Measurements from ENCODE around the gene FBXO10. TPM values are rescaled to one million over a fixed set of nuclear protein-coding genes. Genes with fewer than 3 reads are reported as not detected.

The FBXO10 gene
- total and polyA plus RNA-seq, 2 of the 8 experiments (the other 6 are each of a cell fraction or from before 2014, with no cell fraction given) = 13.1 to 13.9 TPM

GRCh38 chr9:37523916-37524315 lies 52.3 kb downstream of the FBXO10 start:
- no peak for DNase-seq (ENCODE audit: low read depth in 1 of 2, low spot score in 2 of 2)
- TF ChIP-seq PHF8 (conservative IDR thresholded peaks at IDR 0.05; ENCODE audit: low read depth, low read length) (no peak), EZH2 (IDR thresholded peaks at IDR 0.05; ENCODE audit: low read depth, low read length, severe bottlenecking) (no peak), RBBP5 (IDR thresholded peaks at IDR 0.05; ENCODE audit: borderline replicate concordance, low read depth, low read length) (no peak), MAX (IDR thresholded peaks at IDR 0.05) (no peak), CEBPB (IDR thresholded peaks at IDR 0.05; ENCODE audit: low read depth, low read length) (no peak), EGR1 (IDR thresholded peaks at IDR 0.05; ENCODE audit: borderline replicate concordance, low read depth, low read length) (no peak), POLR2A (IDR thresholded peaks at IDR 0.05; ENCODE audit: control extremely low read depth in 1 of 2, low read depth in 2 of 2, low read length in 2 of 2) (no peak), CHD2 (IDR thresholded peaks at IDR 0.05; ENCODE audit: low read length) (no peak), HDAC6 (IDR thresholded peaks at IDR 0.05; ENCODE audit: low read depth, low read length) (no peak), SIRT6 (IDR thresholded peaks at IDR 0.05; ENCODE audit: low read length) (no peak), BACH1 (IDR thresholded peaks at IDR 0.05; ENCODE audit: low read length) (no peak), SIX5 (IDR thresholded peaks at IDR 0.05; ENCODE audit: low read depth, low read length) (no peak), GABPA (IDR thresholded peaks at IDR 0.05; ENCODE audit: borderline replicate concordance, insufficient read depth, low read length) (no peak), CTBP2 (IDR thresholded peaks at IDR 0.05; ENCODE audit: borderline replicate concordance, insufficient read depth, insufficient read length, low read length) (no peak), HDAC2 (IDR thresholded peaks at IDR 0.05; ENCODE audit: borderline replicate concordance in 1 of 2, low read depth in 2 of 2, low read length in 2 of 2) (no peak)

More at GRCh38 chr9:37523916-37524315, 52.3 kb downstream of the FBXO10 start:
- Histone ChIP-seq H4K91ac (replicated peaks; ENCODE audit: insufficient read length, low read length) (no peak overlapping the region), H2BK15ac (ENCODE audit: low read length) (no peak overlapping the region), H3K4me3 (ENCODE audit: extremely low read depth in 1 of 4, insufficient read depth in 2 of 4, low read depth in 3 of 4, low read length in 4 of 4) (no peak overlapping the region), H4K5ac (ENCODE audit: insufficient read length, low read depth, low read length) (no peak overlapping the region), H3K36me3 (ENCODE audit: control insufficient read depth in 2 of 4, insufficient read depth in 4 of 4, low read length in 3 of 4) (peaks cover 10 to 34% (median 16%) of the 10 kb centered on the region in 4 experiments; a peak in 7 of 8 replicates), H3K18ac (ENCODE audit: extremely low read depth, low read length) (no peak overlapping the region), H3K4me2 (ENCODE audit: insufficient read depth in 1 of 2, low read depth in 2 of 2, low read length in 2 of 2) (no peak overlapping the region), H3K4me1 (replicated peaks in 1 of 4; ENCODE audit: control insufficient read depth in 3 of 4, insufficient read depth in 4 of 4, low read length in 3 of 4) (no peaks in the 10 kb centered on the region), H4K20me1 (replicated peaks in 1 of 2; ENCODE audit: control insufficient read depth in 1 of 2, insufficient read depth in 2 of 2, low read length in 2 of 2) (peaks cover 0 to 2% of the 10 kb centered on the region in 2 experiments), H3K23ac (ENCODE audit: insufficient read length) (no peak overlapping the region), H2AK5ac (ENCODE audit: low read depth, low read length) (no peak overlapping the region), H3K4ac (replicated peaks; ENCODE audit: insufficient read length, low read depth, low read length) (no peak overlapping the region), H3K14ac (ENCODE audit: insufficient read length) (no peak overlapping the region), H3K9me3 (ENCODE audit: insufficient read depth in 2 of 2, low read depth in 1 of 2, low read length in 1 of 2) (no peaks in the 10 kb centered on the region), H2BK12ac (ENCODE audit: low read depth, low read length) (no peak overlapping the region), H3K79me1 (ENCODE audit: low read depth, low read length) (no peaks in the 10 kb centered on the region), H3K27ac (ENCODE audit: low read depth, low read length) (no peak overlapping the region), H4K8ac (ENCODE audit: extremely low read depth, insufficient read depth, low read length) (no peak overlapping the region), H2AFZ (ENCODE audit: low read length) (no peak overlapping the region), H3K56ac (replicated peaks; ENCODE audit: insufficient read length, low read depth, low read length) (no peak overlapping the region), H3K27me3 (replicated peaks in 1 of 4; ENCODE audit: control insufficient read depth in 3 of 4, extremely low read depth in 1 of 4, insufficient read depth in 3 of 4, low read length in 3 of 4) (no peaks in the 10 kb centered on the region), H3K79me2 (ENCODE audit: control insufficient read depth in 1 of 2, insufficient read depth in 2 of 2, low read length in 2 of 2) (no peaks in the 10 kb centered on the region), H3K9ac (replicated peaks in 1 of 4; ENCODE audit: extremely low read depth in 1 of 4, low read depth in 3 of 4, low read length in 3 of 4) (no peak overlapping the region), H2BK120ac (replicated peaks; ENCODE audit: low read depth, low read length) (no peak overlapping the region), H3K23me2 (ENCODE audit: low read depth, low read length) (no peaks in the 10 kb centered on the region), H2BK5ac (ENCODE audit: low read depth, low read length) (no peak overlapping the region), H2BK20ac (ENCODE audit: low read length) (no peak overlapping the region)
- ChIA-PET CTCF (ENCODE audit: partially characterized antibody) (no interaction called here), POLR2A (ENCODE audit: partially characterized antibody) (no interaction called here)
- FAIRE-seq = no peak
- 88% methylated on average over 6 of the region's 6 CpGs; no CpG with 5 or more reads in 1 of the 2 experiments for WGBS, 2 experiments (ENCODE audit: extremely low coverage in 1 of 2, insufficient coverage in 1 of 2, insufficient read length in 1 of 2, insufficient replicate concordance in 2 of 2, low coverage in 1 of 2, low lambda C conversion rate in 2 of 2, missing lambda C conversion rate in 1 of 2)
